ENCODE results near the gene SYT9. TPM values are rescaled to one million over a fixed set of nuclear protein-coding genes. Genes with fewer than 3 reads are reported as not detected.

SYT9 gene
- polyA plus RNA-seq, 1 donor from 2014 or later: 2.3 TPM

GRCh38 chr11:7490535-7490934 is 238.8 kb downstream of the SYT9 start:
- Histone ChIP-seq H4K20me1 (ENCODE audit: insufficient read depth) (no peaks in the 10 kb centered on the region), H2AFZ (ENCODE audit: low read depth, low read length) (no peak overlapping the region), H3K79me2 (replicated peaks; ENCODE audit: insufficient read depth, low read length) (no peaks in the 10 kb centered on the region), H3K4me3 (ENCODE audit: low read length) (no peak overlapping the region), H3K4me2 (ENCODE audit: low read length) (no peak overlapping the region), H3K36me3 (ENCODE audit: insufficient read depth, low read length) (no peaks in the 10 kb centered on the region), H3K27me3 (ENCODE audit: insufficient read depth, low read depth, low read length) (no peaks in the 10 kb centered on the region), H3K9ac (ENCODE audit: low read length) (no peak overlapping the region), H3K27ac (ENCODE audit: low read length) (no peak overlapping the region), H3F3A (ENCODE audit: insufficient read depth, low read length, poor library complexity, severe bottlenecking) (no peaks in the 10 kb centered on the region), H3K9me3 (ENCODE audit: low read length) (no peaks in the 10 kb centered on the region), H3K9me2 (ENCODE audit: insufficient read depth, low read length) (no peaks in the 10 kb centered on the region)
- TF ChIP-seq EP300 (conservative IDR thresholded peaks at IDR 0.05; ENCODE audit: poor library complexity, severe bottlenecking) (no peak), REST (IDR thresholded peaks at IDR 0.05; ENCODE audit: borderline replicate concordance) (no peak)

- Histone ChIP-seq H3K27ac (ENCODE audit: low read length) (no peak overlapping the region), H3K36me3 (ENCODE audit: insufficient read depth, low read length) (no peaks in the 10 kb centered on the region), H3K4me3 (ENCODE audit: low read length) (no peak overlapping the region), H4K20me1 (ENCODE audit: insufficient read depth) (no peaks in the 10 kb centered on the region), H3K79me2 (replicated peaks; ENCODE audit: insufficient read depth, low read length) (no peaks in the 10 kb centered on the region), H3K9me2 (ENCODE audit: insufficient read depth, low read length) (no peaks in the 10 kb centered on the region), H2AFZ (ENCODE audit: low read depth, low read length) (no peak overlapping the region), H3F3A (ENCODE audit: insufficient read depth, low read length, poor library complexity, severe bottlenecking) (no peaks in the 10 kb centered on the region), H3K27me3 (ENCODE audit: insufficient read depth, low read depth, low read length) (no peaks in the 10 kb centered on the region), H3K9me3 (ENCODE audit: low read length) (no peaks in the 10 kb centered on the region), H3K9ac (ENCODE audit: low read length) (no peak overlapping the region), H3K4me2 (ENCODE audit: low read length) (no peak overlapping the region)
- TF ChIP-seq SMC3 (conservative IDR thresholded peaks at IDR 0.05; ENCODE audit: poor library complexity) (no peak), REST (IDR thresholded peaks at IDR 0.05; ENCODE audit: borderline replicate concordance) (no peak), EZH2 (IDR thresholded peaks at IDR 0.05; ENCODE audit: borderline replicate concordance, insufficient read depth, low read length, poor library complexity, severe bottlenecking) (no peak), EP300 (conservative IDR thresholded peaks at IDR 0.05; ENCODE audit: poor library complexity, severe bottlenecking) (no peak), MXI1 (conservative IDR thresholded peaks at IDR 0.05; ENCODE audit: poor library complexity, severe bottlenecking) (no peak), POLR2AphosphoS5 (IDR thresholded peaks at IDR 0.05) (no peak), TAF1 (IDR thresholded peaks at IDR 0.05; ENCODE audit: low read depth) (no peak), RAD21 (conservative IDR thresholded peaks at IDR 0.05) (no peak), CTCF (IDR thresholded peaks at IDR 0.05; ENCODE audit: poor library complexity, severe bottlenecking) (no peak)
Observed at GRCh38 chr11:7492253-7492652, 240.5 kb downstream of the SYT9 start.
